ENCODE measurements around the gene AQP1. TPM values are rescaled to one million over a fixed set of nuclear protein-coding genes. Genes with fewer than 3 reads are reported as not detected.

AQP1 gene
- total RNA-seq, 2 experiments from 2014 or later = 0.15 TPM; not detected in 1

DNA sequence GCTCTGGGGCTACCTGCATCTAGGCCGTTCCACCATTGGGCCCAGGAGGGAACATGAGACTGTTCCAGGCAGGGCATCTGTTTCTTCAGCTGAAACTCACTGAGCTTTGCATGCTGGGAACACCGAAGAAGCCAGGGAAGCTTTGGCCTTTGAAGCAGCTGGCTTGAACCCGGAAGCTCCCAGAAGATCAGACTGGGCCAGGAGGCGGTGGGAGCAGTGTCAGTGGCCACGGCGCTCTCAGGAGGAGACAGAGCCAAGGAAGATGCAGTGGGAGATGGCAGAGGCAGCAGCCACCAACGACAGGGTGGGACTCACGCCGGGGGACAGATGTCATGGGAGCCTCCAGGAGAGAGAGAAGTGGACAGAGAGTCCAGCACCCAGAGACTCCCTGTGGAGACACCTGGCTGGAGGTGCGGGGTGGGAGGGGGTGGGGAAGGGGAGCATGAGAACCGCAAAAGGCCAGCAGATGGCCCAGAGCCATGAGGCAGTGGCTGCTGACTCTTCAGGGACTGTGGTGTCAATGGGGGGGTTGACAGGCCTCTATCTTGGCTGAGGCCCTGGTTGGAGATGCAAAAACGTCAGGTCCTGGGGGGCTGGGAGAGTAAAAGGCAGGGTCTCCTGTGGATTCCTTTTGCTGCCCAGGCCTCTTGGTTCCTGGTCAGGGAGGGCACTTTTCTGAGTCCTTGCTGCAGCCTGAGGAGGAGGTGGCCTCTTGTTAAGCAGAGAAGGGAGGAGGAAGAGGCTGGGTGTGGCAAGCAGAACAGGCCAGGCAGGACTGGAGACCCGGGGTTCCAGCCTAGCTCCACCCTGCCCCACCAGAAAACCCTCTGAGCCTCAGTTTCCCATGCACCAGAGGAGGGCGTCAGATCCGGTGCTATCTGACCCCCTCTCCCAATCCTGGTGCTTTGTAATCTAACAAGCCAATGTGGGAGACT, 6.3 kb upstream of the AQP1 start:
- no peaks in the 10 kb centered on the region for H3K9me3 Mint-ChIP-seq (ENCODE audit: low read depth)
- DNase-seq = no peak
- H3K4me1 Mint-ChIP-seq = no peaks in the 10 kb centered on the region
- H3K4me3 Mint-ChIP-seq = no peak overlapping the region
- no peak for ATAC-seq
- H3K36me3 Mint-ChIP-seq = no peaks in the 10 kb centered on the region
- CTCF ChIA-PET = no interaction called here
- H3K27me3 Mint-ChIP-seq = no peaks in the 10 kb centered on the region
- H3K27ac Mint-ChIP-seq = no peak overlapping the region

DNA sequence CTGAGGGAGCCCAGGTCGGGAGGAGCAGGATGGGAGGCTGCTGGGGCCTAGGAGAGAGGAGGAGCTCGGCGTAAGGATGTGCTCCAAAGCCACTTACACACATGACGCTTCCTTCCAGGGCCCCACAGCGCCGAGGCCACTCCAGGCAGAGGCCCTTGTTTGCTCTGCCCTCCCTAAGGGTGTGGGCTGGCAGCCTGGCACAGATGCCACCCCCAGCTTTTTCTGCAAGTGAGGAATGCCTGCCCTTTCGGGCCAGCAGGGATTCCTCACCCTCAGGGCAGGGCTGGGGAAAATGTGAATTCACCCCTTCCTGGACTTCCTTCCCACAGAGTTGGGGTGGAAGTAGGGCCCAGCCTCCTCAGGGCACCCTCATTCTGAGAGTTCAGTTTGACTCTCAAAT, 5.6 kb upstream of the AQP1 start:
- H3K27ac Mint-ChIP-seq = no peak overlapping the region
- DNase-seq (no peak), ATAC-seq (no peak)
- no peak overlapping the region for H3K4me3 Mint-ChIP-seq
- no peaks in the 10 kb centered on the region for H3K36me3 Mint-ChIP-seq
- H3K9me3 Mint-ChIP-seq (ENCODE audit: low read depth) = no peaks in the 10 kb centered on the region
- CTCF ChIA-PET = no interaction called here
- no peaks in the 10 kb centered on the region for H3K27me3 Mint-ChIP-seq
- no peaks in the 10 kb centered on the region for H3K4me1 Mint-ChIP-seq

DNA sequence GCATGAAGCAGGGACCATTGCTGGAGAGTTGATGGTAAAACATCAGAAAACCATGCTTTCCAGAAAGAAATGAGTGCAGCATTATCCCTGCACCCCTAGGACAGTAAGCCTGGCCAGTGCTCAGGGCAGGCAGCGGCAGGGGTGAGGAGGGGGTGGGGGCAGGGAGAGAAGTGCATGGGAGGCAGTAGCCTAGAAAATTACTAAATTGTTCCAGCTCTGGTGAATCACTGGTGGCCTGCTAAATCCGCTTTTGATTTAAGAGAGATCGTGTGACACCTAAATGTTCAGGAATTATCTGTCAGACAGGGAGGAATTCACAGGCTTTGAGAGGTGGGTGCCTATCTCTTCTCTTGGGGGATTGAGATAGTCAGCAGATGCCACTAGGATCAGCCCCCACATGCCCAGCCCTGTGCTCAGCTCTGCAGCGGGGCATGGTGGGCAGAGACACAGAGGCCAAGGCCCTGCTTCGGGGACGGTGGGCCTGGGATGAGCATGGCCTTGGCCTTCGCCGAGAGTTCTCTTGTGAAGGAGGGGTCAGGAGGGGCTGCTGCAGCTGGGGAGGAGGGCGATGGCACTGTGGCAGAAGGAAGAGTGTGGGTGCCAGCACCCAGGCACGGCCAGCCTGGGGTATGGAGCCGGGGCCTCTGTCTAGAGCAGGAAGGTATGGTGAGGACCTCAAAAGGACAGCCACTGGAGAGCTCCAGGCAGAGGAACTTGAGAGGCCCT, 5.0 kb upstream of the AQP1 start:
- CTCF ChIA-PET = no interaction called here
- H3K9me3 Mint-ChIP-seq (ENCODE audit: low read depth) = no peaks in the 10 kb centered on the region

DNA sequence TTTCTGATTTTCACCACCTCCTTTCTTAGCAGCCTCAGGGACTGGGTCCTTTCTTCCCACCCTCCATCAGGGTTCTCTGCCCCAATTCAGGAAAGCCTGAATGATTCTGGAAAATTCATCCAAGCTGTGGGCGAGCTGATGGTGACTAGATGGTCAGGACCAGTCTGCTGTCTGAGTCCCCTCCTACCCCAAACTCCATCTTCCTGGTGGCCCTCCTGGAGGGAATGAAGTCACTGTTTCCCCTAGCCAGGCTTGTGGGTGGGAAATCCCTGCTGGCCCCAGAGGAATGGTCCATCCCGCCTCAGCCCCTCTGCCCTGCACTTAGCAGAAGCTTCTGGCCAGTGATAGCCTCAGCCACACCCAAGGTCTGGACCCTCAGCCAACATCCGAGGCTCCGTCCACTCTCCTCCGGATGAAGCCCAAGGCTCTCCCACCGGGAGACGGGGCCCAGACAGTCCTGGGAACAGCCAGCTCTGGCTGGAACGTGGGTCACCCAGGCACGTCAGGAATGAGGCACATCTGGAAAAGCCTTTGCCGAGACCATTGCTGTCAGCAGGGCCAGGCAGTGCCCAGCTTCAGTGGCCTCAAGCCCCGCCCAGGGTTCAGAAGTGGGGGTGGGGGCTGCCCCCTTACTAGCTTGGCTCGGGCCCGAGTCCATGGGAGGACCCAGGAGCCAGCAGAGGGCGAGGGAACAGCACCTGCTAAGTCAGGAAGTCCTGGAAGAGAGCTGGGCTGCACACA, 4.0 kb upstream of the AQP1 start:
- Mint-ChIP-seq H3K27me3 (no peaks in the 10 kb centered on the region), H3K4me3 (no peak overlapping the region), H3K27ac (no peak overlapping the region), H3K36me3 (no peaks in the 10 kb centered on the region), H3K4me1 (no peaks in the 10 kb centered on the region), H3K9me3 (ENCODE audit: low read depth) (no peaks in the 10 kb centered on the region)
- ATAC-seq (no peak), DNase-seq (no peak)
- CTCF ChIA-PET = no interaction called here

More for the DNA sequence above, 5.0 kb upstream of the AQP1 start:
- no peaks in the 10 kb centered on the region for H3K27me3 Mint-ChIP-seq
- no peaks in the 10 kb centered on the region for H3K4me1 Mint-ChIP-seq
- H3K36me3 Mint-ChIP-seq = no peaks in the 10 kb centered on the region
- no peak for DNase-seq
- no peak for ATAC-seq
- no peak overlapping the region for H3K27ac Mint-ChIP-seq
- no peak overlapping the region for H3K4me3 Mint-ChIP-seq

DNA sequence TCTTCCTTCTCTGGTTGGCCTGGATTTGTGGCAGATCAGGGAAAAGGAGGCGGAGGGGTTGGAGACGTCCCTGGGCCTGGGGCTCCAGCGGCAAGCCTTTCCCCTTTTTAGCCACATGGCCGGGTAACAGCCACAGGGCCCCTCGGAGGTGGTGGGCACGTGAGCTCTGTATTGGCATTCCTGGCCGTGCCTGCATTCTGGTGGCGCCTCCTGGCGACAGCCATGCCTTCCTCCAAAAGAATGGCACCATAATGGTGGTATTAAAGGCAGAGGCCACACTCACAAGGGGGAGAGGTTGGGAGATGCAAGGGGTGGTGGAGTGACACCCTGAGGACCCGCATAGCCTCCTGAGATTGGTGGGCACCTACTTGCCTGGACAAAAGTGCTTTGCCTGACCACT, 3.0 kb upstream of the AQP1 start:
- Mint-ChIP-seq H3K9me3 (ENCODE audit: low read depth) (no peaks in the 10 kb centered on the region), H3K36me3 (no peaks in the 10 kb centered on the region), H3K27ac (no peak overlapping the region), H3K27me3 (no peaks in the 10 kb centered on the region), H3K4me1 (no peaks in the 10 kb centered on the region), H3K4me3 (no peak overlapping the region)
- ATAC-seq (no peak), DNase-seq (no peak)
- CTCF ChIA-PET = no interaction called here

DNA sequence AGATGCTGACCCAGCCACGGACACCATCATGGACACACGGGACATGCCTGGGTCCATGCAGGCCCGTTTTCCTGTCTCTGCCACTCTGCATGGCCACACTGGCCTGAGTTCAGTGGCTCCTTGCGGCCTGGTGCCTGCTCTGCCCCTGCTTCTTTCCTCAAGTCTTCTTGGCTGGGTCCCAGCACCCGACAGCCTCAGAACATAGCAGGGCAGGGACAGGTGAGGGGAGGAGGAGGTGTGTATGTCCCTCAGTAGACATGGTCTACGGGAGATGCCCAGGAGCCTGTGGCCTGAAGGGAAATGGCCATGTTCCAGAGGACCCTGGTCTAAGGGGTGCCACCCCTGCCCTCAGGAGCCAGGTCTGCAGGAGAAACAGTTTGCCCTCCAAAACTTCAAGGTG, 2.2 kb upstream of the AQP1 start:
- Mint-ChIP-seq H3K27ac (no peak overlapping the region), H3K36me3 (no peaks in the 10 kb centered on the region), H3K4me1 (no peaks in the 10 kb centered on the region), H3K9me3 (ENCODE audit: low read depth) (no peaks in the 10 kb centered on the region), H3K27me3 (no peaks in the 10 kb centered on the region), H3K4me3 (no peak overlapping the region)
- ATAC-seq (no peak), DNase-seq (no peak)
- CTCF ChIA-PET = no interaction called here

DNA sequence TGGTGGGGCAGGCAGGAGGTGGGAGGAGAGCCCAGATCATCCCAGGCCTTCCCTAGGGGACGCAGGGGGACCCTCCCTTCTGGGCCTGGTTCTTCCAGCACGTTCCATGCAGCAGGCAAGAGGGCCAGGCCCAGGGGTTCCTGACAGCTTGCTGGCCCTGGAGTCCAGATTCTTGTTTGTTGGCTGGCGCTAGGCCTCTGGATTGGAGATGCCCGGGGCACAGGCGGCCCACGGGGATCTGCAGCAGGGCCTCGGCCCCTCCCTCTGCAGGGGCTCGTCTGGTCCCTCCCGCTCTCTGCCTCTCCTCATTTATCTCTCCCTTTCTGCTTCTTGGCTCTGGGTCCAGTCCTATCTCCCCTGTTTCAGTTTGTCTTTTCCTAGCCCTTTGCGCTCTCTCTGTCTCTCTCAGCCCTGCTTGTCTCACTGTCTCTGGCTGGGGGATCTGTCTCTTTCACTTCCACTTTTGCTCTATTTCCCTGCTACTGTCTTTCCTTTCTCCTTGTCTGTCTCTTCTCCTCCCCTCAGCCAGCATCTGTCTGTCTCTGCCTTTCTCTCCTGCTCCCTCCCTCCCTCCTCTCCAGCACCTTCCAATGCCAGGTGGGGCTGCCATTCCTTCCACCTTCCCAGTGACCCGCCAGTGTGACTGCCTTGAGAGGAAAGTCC, 1.1 kb upstream of the AQP1 start:
- Mint-ChIP-seq H3K4me1 (no peaks in the 10 kb centered on the region), H3K27me3 (no peaks in the 10 kb centered on the region), H3K4me3 (no peak overlapping the region), H3K9me3 (ENCODE audit: low read depth) (no peaks in the 10 kb centered on the region), H3K27ac (no peak overlapping the region), H3K36me3 (no peaks in the 10 kb centered on the region)
- ATAC-seq (no peak), DNase-seq (no peak)
- CTCF ChIA-PET = no interaction called here

DNA sequence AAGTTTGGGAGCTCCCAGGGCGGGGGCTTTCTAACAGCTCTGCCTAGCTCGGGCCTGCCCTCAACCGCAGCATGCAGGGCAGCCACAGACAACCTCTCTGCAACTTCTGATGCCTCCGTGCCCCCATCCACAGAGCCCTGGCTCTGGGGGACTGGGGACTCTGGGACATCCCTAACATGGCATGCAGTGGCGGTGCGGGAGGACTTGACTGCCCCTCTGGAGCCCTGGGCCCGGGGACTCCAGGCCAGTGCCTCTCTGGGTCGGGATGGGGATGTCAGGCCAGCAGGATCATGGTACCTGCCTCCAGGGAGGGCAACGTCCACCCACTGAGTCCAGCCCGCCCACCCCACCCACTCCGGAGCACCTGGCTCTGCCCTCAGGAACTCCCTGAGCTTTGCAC, 520 bp upstream of the AQP1 start:
- no peak for DNase-seq
- H3K4me1 Mint-ChIP-seq = no peaks in the 10 kb centered on the region
- ATAC-seq = no peak
- no peak overlapping the region for H3K4me3 Mint-ChIP-seq
- no peaks in the 10 kb centered on the region for H3K36me3 Mint-ChIP-seq
- H3K9me3 Mint-ChIP-seq (ENCODE audit: low read depth) = no peaks in the 10 kb centered on the region
- no peaks in the 10 kb centered on the region for H3K27me3 Mint-ChIP-seq
- CTCF ChIA-PET = interaction anchor here (0.9 kb wide), 1 partner anchor 27 kb away, joined by 3 read pairs; no protein-coding TSS in a partner anchor
- H3K27ac Mint-ChIP-seq = no peak overlapping the region

DNA sequence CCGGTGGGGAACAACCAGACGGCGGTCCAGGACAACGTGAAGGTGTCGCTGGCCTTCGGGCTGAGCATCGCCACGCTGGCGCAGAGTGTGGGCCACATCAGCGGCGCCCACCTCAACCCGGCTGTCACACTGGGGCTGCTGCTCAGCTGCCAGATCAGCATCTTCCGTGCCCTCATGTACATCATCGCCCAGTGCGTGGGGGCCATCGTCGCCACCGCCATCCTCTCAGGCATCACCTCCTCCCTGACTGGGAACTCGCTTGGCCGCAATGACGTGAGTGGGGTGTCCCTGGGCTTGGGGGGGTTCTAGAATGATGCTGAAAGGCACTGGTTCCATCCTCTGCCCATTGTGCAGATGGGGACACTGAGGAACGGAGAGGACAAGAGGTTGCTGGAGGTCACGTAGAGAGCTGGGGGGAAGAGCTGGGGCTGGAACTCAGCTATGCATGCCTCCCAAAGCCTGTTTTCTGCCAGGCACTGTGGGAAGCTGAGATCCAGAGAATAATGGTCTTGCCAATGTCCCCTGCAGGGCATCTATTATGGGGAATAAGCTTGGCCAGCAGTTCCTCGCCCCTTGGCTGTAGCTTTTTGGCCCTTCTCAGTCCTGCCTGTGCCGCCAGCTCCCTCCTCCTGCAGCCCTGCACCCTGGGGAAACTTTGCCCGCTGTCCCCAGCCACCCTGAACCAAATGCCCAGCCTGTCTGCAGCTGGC, 523 bp downstream of the AQP1 start:
- Mint-ChIP-seq H3K27me3 (no peaks in the 10 kb centered on the region), H3K4me3 (no peak overlapping the region), H3K4me1 (no peaks in the 10 kb centered on the region), H3K9me3 (ENCODE audit: low read depth) (no peaks in the 10 kb centered on the region), H3K36me3 (no peaks in the 10 kb centered on the region), H3K27ac (no peak overlapping the region)
- DNase-seq (no peak), ATAC-seq (no peak)
- CTCF ChIA-PET = interaction anchor here (0.9 kb wide), 1 partner anchor 26 kb away, joined by 3 read pairs; no protein-coding TSS in a partner anchor

DNA sequence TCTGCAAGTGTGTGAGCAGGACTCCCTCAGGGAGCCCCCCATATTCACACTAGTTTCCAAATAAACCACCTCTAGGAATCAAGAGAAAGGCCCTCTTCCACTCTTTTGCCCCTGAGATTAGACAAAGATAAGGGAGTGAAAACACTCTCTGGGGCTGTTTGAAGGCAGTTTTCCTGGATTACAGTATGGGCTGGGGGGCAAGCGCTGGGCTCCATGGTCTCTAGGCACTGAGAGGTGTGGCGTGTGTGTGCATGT, 1.0 kb downstream of the AQP1 start:
- no peak for DNase-seq
- Mint-ChIP-seq H3K9me3 (ENCODE audit: low read depth) (no peaks in the 10 kb centered on the region), H3K27me3 (no peaks in the 10 kb centered on the region), H3K27ac (no peak overlapping the region), H3K36me3 (no peaks in the 10 kb centered on the region), H3K4me3 (no peak overlapping the region), H3K4me1 (no peaks in the 10 kb centered on the region)
- ATAC-seq = no peak
- CTCF ChIA-PET = interaction anchor here (1.6 kb wide), 1 partner anchor 71 kb away, joined by 3 read pairs; no protein-coding TSS in a partner anchor

DNA sequence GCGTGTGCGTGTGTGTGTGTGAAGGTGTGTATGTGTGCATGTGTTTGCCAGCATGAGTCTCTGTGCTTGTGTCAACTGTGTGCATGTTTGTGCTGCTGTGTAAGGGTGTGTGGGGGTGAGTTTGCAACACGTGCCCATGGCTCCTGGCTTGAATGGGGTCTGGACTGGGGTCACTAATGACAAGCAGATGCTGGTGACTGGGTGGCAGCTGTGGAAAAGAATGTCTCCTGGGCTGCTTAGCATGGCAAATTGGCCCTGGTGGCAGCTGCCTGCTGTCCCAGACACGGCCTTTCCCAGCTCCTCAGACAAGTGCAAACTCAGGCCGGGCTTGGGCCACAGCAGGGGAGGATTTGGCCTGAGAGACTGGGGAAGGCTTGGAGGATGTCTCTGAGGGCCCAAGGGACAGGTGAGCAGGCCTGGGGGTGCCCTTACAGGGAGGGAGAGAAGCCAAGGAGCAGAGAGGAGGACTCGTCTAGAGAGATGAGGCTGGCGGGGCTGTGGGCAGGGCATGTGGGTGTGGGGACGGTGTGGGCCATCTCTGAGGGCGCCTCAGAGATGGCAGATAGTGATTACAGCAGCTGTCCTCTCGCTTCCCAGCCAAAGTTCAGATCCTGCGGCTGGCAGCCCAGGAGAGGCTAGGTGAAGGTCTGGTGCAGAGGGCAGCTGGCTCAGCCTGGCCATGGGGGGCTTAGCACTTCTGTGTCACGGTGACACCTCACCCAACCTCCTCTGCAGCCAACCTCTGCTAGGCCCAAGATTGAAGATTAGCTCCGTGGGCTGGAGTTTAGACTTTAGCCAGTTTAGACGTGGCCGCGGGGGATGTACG, 1.5 kb downstream of the AQP1 start:
- DNase-seq (no peak), ATAC-seq (no peak)
- Mint-ChIP-seq H3K9me3 (ENCODE audit: low read depth) (no peaks in the 10 kb centered on the region), H3K36me3 (no peaks in the 10 kb centered on the region), H3K27me3 (no peaks in the 10 kb centered on the region), H3K27ac (no peak overlapping the region), H3K4me1 (no peaks in the 10 kb centered on the region), H3K4me3 (no peak overlapping the region)
- CTCF ChIA-PET = interaction anchor here (1.6 kb wide), 1 partner anchor 71 kb away, joined by 3 read pairs; no protein-coding TSS in a partner anchor

DNA sequence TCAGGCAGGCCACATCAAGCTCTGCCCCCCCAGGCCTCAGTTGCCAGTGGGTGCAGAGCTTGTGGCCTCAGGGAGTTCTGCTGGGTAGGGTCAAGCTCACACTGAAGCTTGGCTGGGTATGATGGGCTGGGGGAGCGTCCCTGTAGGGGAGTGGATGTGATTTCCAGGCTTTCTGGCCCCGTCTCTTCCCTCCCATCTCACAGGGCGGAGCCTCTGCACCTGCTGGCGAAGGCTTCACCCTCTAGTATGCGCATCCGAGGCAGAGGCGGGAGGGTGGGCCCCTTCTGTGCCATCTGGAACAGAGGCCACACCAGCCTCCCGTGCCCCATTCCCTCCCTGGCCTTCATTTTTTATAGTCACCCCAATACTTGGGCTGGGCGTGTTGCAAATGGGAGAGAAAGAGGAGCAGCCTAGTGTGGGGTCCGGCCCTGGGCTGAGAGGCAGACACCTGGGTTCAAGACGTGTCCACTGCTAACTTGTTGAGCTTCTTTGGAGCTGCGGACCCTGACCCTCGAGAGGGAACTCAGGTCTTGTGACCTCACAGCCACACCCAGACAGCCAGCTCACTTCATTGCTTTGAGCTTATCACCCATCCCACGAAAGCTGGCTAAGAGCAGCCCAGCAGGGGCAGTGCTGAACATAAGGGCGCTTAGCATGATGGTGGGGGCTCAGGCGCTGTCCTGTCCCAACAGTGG, 2.3 kb downstream of the AQP1 start:
- Mint-ChIP-seq H3K36me3 (no peaks in the 10 kb centered on the region), H3K4me3 (no peak overlapping the region), H3K27ac (no peak overlapping the region), H3K27me3 (no peaks in the 10 kb centered on the region), H3K4me1 (no peaks in the 10 kb centered on the region), H3K9me3 (ENCODE audit: low read depth) (no peaks in the 10 kb centered on the region)
- no peak for ATAC-seq
- DNase-seq = no peak
- CTCF ChIA-PET = interaction anchor here (1.6 kb wide), 1 partner anchor 70 kb away, joined by 3 read pairs; no protein-coding TSS in a partner anchor
